HAP-1 (cell line): Measurements from ENCODE around the gene IPP.
"Not testable (repeated sequence)": the region's sequence is repeated elsewhere in the genome, so short reads cannot be mapped to it uniquely, and the experiment has no call there.

Source experiments
- DNase-seq, 2 experiments: peaks; one replicate each; pipeline ENCODE4 v3.0.0-alpha.2; 2016 to 2020; ENCODE audit warnings: low spot score in 2 of 2
- H3K27me3 ChIP-seq: fragments of 250-450 bp; sonication (Bioruptor Pico); 2 replicates; pipeline ENCODE4 v1.5.1; 2020; ENCODE audit warnings: low read depth, mild to moderate bottlenecking, moderate library complexity
- H3K36me3 ChIP-seq: fragments of 250-450 bp; sonication (Bioruptor Pico); replicated peaks from 2 replicates; pipeline ENCODE4 v1.5.1; 2020; ENCODE audit warnings: mild to moderate bottlenecking
- H3K4me1 ChIP-seq: fragments of 250-450 bp; sonication (Bioruptor Pico); 2 replicates; pipeline ENCODE4 v1.5.1; 2020; ENCODE audit warnings: mild to moderate bottlenecking
- H3K4me3 ChIP-seq: fragments of 250-450 bp; sonication (Bioruptor Pico); 2 replicates; pipeline ENCODE4 v1.5.1; 2020; ENCODE audit warnings: mild to moderate bottlenecking, moderate library complexity
- H3K9me3 ChIP-seq: fragments of 250-450 bp; sonication (Bioruptor Pico); 2 replicates; pipeline ENCODE4 v1.5.1; 2020; ENCODE audit warnings: mild to moderate bottlenecking, moderate library complexity
- in situ Hi-C: fragments of 300-500 bp; cut with MboI; formaldehyde crosslinking; loops from 3 replicates; pipeline ENCODE4 v1.14.3; 2020; ENCODE audit warnings: low sequenced_read_pairs, inconsistent platforms, mixed read lengths

Gene IPP

DNA sequence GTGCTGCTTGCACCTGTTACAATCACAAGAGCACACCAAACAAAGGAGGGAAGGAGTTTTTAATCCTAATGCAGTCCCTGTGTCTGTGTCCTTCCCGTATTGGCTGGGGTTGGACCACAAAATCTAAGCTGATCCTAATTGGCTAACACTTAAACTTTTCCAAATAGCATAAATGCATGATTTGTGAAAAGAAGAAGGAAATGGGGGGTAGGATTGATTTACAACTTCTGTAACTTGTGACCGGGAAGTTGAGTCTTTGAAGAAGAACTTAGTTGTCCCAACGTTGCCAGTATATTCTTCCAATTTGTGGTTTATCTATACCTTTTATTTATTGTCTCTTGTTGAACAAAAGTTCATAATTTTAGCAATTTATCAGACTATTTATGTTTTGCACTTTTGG is 11.8 kb upstream of the IPP start:
- H3K4me1 ChIP-seq, result no peaks in the 10 kb centered on the region
- H3K27me3 ChIP-seq, result no peaks in the 10 kb centered on the region
- 0 out of 2 replicates have a peak, but pooled peaks cover 2% of the 10 kb centered on the region for H3K9me3 ChIP-seq
- DNase-seq, result no peak
- in situ Hi-C loops, result no loop called here
- no peak overlapping the region for H3K4me3 ChIP-seq
- no peaks in the 10 kb centered on the region for H3K36me3 ChIP-seq

DNA sequence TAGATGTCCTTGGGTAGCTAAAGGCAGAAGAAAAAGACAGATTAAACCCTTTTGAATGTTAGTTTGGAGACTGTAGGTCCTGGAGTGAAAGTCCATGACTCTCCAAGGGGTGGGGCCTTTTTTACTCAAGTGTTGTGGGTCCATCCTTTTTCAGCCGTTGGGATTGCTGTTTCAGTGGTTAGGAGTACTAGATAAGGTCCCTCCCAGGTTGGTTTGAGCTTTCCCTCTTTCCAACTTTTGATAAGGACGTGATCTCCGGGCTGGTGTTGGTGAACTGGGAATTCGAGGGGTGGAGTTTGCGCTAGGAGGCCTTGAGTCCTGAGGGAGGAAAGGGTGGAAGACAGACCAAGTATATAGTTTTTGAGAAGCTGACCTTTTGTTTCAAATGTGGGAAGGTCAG is 5.2 kb upstream of the IPP start:
- Histone ChIP-seq H3K9me3 (peaks cover 14% of the 10 kb centered on the region), H3K4me1 (peaks cover 6% of the 10 kb centered on the region; the same call in 1 of the 2 replicates), H3K27me3 (no peaks in the 10 kb centered on the region), H3K36me3 (no peaks in the 10 kb centered on the region), H3K4me3 (no peak overlapping the region)
- in situ Hi-C loops, result no loop called here
- no peak for DNase-seq

DNA sequence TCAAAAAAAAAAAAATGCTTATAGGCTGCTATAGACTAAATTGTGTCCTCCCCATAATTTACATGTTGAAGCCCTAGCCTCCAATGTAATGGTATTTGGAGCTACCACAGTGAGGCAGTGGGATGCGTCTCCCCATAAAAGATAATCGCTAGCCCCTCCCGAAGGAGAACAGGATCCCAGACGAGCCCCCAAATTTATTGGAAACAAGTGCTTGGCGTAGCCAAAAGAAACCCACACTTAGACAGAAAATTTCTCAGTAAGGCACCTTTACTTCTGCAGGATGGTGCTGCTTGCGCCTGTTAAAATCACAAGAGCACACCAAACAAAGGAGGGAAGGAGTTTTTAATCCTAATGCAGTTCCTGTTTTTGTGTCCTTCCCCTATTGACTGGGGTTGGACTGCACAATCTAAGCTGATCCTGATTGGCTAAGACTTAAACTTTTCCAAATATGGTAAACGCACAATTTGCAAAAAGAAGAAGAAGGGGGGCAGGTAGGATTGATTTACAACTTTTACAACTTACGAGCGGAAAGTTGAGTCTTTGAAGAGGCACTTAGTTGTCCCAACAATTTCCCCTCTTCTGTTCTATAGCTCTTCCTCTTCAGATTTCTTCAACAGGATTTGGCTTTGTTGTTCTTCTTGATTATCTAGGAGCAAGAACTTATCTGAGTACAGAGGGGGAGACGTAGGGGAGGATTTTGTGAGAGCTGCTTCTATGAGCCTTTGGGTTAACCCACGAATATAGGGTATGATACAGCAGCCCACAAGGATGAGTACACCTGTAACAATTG is 3.0 kb upstream of the IPP start:
- no peaks in the 10 kb centered on the region for H3K27me3 ChIP-seq
- H3K36me3 ChIP-seq, result no peaks in the 10 kb centered on the region
- peaks cover 14% of the 10 kb centered on the region for H3K9me3 ChIP-seq
- DNase-seq, result no peak
- in situ Hi-C loops, result no loop called here
- H3K4me1 ChIP-seq, result peaks cover 9% of the 10 kb centered on the region; the same call in 1 of the 2 replicates
- no peak overlapping the region for H3K4me3 ChIP-seq

DNA sequence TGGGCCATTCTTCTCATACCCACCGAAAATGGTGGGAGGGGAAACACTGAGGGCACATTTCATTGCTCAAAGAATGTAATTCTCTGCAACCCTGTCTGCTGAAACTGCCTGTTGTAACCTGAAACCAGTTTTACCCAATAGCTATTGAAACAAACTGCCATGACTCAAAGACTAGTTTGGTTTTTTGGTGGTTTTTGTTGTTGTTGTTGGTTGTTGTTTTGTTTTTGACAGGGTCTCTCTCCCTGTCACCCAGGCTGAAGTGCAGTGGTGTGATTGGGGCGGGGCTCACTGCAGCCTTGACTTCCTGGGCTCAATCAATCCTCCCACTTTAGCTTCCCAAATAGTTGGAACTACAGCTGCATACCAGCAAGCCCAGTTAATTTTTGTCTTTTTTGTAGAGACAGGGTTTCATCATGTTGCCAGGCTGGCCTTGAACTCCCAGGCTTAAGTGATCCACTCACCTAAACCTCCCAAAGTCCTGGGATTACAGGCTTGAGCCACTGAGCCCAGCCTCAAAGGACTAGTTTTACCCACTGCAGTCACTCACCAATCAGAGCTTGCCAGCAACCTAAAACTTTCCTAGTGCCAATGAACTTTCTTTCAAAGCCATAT is 2.1 kb upstream of the IPP start:
- peaks cover 9% of the 10 kb centered on the region; the same call in 1 of the 2 replicates for H3K4me1 ChIP-seq
- in situ Hi-C loops, result no loop called here

DNA sequence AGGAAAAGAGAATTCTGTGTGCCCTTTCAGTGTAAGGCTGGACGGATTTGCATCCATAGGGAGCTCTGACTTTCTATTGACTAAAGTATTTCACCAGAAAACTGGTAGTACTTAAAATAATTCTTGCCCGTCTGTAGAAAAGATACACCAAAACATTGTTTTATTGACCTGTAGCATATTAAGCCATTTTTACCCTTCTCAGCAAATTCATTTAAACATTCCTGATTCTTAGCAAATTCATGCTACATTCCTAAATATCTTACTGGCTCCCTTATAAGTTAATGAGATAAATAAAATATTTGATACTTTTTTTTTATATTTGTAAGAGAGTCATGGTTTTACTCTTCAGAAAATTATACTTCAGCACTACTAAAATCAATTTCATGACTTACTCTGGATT is 1.6 kb upstream of the IPP start:
- Histone ChIP-seq H3K4me1 (peaks cover 9% of the 10 kb centered on the region; the same call in 1 of the 2 replicates), H3K9me3 (peaks cover 14% of the 10 kb centered on the region), H3K4me3 (no peak overlapping the region), H3K36me3 (no peaks in the 10 kb centered on the region), H3K27me3 (no peaks in the 10 kb centered on the region)
- DNase-seq, result no peak
- in situ Hi-C loops, result no loop called here

More for the DNA sequence above, 2.1 kb upstream of the IPP start:
- Histone ChIP-seq H3K9me3 (peaks cover 14% of the 10 kb centered on the region), H3K4me3 (no peak overlapping the region), H3K27me3 (no peaks in the 10 kb centered on the region), H3K36me3 (no peaks in the 10 kb centered on the region)
- DNase-seq, result no peak

DNA sequence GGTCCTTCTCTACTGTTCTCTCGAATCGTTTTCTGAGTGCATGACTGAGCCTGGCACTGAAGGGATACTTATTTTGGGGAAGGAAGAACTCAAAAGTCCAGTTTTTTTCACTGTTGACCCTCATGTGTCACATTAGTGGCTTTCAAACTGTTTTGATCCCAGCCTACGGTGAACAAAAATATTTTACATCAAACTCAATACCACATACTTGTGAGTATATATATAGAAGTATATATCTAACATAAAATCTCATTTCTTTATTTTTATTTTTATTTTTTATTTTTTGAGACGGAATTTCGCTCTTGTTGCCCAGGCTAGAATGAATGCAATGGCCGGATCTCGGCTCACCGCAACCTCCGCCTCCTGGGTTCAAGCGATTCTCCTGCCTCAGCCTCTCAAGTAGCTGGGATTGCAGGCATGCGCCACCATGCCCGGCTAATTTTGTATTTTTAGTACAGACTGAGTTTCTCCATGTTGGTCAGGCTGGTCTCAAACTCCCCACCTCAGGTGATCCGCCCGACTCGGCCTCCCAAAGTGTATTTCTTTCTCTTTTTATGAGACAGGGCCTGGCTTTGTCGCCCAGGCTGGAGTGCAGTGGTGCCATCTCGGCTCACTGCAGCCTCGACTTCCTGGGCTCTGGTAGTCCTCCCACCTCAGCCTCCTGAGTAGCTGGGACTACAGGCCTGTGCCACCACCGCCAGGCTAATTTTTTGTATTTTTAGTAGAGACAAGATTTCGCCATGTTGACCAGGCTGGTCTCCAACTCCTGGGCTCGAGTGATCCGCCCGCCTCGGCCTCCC is 786 bp upstream of the IPP start:
- H3K4me1 ChIP-seq, DNase-seq, H3K36me3 ChIP-seq, H3K27me3 ChIP-seq, in situ Hi-C loops: not testable (repeated sequence)
- Histone ChIP-seq H3K4me3 (peak overlapping the region; percentile 49), H3K9me3 (peaks cover 14% of the 10 kb centered on the region)

DNA sequence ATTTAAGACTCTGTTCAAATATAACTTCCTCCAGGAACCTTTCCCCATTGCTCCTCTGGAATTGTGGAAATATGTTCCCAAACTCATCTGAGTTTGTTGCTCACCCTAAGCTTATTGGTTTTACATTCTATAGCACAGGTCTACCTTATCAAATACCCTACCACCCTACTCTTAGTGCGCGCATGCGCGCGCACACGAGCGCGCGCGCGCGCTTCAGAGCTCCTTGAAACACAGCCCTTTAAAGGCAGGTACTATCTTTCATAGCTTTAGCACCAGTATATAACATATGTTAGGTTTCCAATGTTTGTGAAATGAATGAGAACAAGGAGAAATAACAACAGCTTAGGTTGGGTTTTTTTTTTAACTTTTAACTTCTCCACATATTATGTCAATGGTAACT is 3.5 kb downstream of the IPP start:
- in situ Hi-C loops, result no loop called here
- no peak overlapping the region for H3K4me3 ChIP-seq

DNA sequence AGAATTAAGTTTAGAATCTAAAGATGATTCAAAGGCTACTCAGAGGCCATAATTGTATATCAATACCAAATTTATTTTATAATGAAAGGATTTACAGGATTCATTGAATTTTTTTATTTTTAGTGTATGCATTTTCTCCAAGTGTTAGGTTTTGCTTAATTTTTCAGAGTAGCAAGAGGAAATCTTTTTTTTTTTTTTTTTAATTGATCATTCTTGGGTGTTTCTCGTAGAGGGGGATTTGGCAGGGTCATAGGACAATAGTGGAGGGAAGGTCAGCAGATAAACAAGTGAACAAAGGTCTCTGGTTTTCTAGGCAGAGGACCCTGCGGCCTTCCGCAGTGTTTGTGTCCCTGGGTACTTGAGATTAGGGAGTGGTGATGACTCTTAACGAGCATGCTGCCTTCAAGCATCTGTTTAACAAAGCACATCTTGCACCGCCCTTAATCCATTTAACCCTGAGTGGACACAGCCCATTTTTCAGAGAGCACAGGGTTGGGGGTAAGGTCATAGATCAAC is 10.8 kb downstream of the IPP start:
- H3K9me3 ChIP-seq, DNase-seq, H3K4me1 ChIP-seq, H3K36me3 ChIP-seq, H3K4me3 ChIP-seq, in situ Hi-C loops, H3K27me3 ChIP-seq: not testable (repeated sequence)

More for the DNA sequence above, 3.5 kb downstream of the IPP start:
- H3K9me3 ChIP-seq, result 0 out of 2 replicates have a peak, but pooled peaks cover 2% of the 10 kb centered on the region
- no peaks in the 10 kb centered on the region; the same call in 1 of the 2 replicates for H3K36me3 ChIP-seq
- peaks cover 9% of the 10 kb centered on the region; the same call in 1 of the 2 replicates for H3K4me1 ChIP-seq
- DNase-seq, result no peak
- no peaks in the 10 kb centered on the region for H3K27me3 ChIP-seq

DNA sequence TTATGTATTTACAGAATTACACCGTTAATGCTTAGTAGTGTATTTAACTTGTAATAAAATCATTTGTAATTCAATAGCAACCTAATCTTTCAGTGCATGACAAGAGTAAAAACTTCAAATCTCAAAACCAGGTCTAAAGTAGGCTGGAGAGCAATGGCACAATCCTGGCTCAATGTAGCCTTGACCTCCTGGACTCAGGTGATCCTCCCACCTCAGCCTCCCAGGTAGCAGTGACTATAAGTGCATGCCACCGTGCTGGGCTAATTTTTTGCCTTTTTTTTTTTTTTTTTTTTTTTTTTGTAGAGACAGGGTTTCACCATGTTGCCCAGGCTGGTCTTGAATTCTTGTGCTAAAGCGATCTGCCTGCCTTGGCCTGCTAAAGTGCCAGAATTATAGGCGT is 11.3 kb downstream of the IPP start:
- in situ Hi-C loops, result no loop called here
- Histone ChIP-seq H3K27me3 (no peaks in the 10 kb centered on the region), H3K4me3 (no peak overlapping the region), H3K4me1 (no peaks in the 10 kb centered on the region), H3K36me3 (peaks cover 6% of the 10 kb centered on the region; the same call in 1 of the 2 replicates), H3K9me3 (no peaks in the 10 kb centered on the region)
- no peak for DNase-seq

DNA sequence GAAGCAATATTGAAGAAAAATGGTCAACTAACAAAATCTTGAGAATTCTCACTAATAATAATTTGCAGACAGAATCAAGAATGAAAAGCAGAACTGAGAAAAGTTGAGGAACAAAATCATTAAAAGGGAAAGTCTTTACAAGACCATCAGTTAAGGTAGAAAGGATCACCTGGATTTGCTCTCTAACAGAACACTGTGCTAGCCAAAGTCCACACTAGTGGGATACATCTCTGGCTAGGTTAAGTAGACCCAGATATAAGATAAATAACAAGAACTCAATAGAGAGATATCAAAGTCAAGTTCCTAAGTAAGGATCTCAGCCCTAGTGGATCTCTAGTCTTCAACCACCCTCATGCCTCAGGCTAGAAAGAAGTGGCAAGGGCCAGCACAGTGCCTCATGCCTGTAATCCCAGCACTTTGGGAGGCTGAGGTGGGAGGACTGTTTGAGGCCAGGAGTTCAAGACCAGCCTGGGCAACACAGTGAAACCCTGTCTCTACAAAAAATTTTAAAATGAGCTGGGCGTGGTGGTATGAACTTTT is 19.6 kb downstream of the IPP start:
- Histone ChIP-seq H3K4me3 (no peak overlapping the region), H3K9me3 (no peaks in the 10 kb centered on the region), H3K36me3 (no peaks in the 10 kb centered on the region), H3K4me1 (no peaks in the 10 kb centered on the region), H3K27me3 (no peaks in the 10 kb centered on the region)
- DNase-seq, result no peak
- in situ Hi-C loops, result no loop called here

DNA sequence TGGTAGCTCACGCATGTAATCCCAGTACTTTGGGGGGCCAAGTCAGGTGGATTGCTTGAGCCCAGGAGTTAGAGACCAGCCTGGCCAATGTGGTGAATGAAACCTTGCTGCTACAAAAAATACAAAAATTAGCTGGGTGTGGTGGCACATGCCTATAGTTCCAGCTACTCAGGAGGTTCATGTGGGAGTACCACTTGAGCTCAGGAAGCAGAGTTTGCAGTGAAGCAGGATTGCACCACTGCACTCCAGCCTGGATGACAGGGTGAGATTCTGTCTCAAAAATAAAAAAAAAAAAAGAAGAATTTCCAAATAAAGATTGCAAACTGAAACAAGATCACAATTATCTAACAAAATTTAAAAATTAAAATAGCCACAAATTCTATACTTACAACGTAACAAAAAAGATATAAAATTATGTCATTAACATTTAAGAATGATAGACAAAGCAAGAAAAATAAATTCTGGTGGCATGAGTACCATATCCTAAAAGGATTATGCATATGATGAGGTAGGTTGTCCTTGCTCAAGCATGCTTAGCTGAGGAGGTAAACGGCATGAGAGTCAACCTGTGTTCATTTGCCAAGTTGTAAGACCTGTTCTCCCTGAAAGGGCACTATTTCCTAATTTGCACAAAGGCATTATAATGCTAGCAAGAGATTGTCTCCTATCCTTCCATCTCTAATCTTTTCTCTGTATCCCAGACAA is 20.2 kb downstream of the IPP start:
- Histone ChIP-seq H3K36me3 (no peaks in the 10 kb centered on the region), H3K4me1 (no peaks in the 10 kb centered on the region), H3K4me3 (no peak overlapping the region), H3K9me3 (no peaks in the 10 kb centered on the region), H3K27me3 (no peaks in the 10 kb centered on the region)
- in situ Hi-C loops, result no loop called here
- no peak for DNase-seq

DNA sequence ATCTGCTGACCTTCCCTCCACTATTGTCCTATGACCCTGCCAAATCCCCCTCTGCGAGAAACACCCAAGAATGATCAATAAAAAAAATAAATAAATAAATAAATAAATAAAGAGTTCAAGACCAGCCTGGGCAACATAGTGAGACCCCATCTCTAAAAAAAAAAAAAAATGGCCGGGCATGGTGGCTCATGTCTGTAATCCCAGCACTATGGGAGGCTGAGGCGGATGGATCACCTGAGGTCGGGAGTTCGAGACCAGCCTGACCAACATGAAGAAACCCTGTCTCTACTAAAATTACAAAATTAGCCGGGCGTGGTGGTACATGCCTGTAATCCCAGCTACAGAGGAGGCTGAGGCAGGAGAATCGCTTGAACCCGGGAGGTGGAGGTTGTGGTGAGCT is 24.4 kb downstream of the IPP start:
- H3K4me3 ChIP-seq, DNase-seq, H3K4me1 ChIP-seq, H3K9me3 ChIP-seq, in situ Hi-C loops, H3K27me3 ChIP-seq, H3K36me3 ChIP-seq: not testable (repeated sequence)
